Stimulated activated CD8-positive, alpha-beta memory T cell treated with anti-CD3 and anti-CD28 coated beads, Interleukin-12 subunit alpha, Interleukin-12 subunit beta, amount 100 ng/mL, for 4 hours (primary cell): ENCODE measurements around the gene TEX14.
"Not testable (repeated sequence)": the region's sequence is repeated elsewhere in the genome, so short reads cannot be mapped to it uniquely, and the experiment has no call there.

Source experiments
- DNase-seq: peaks from one replicate; pipeline ENCODE4 v3.0.0-alpha.2; 2020; ENCODE audit warnings: low read depth

TEX14 gene

GRCh38 chr17:58595194-58595792 lies 96.6 kb downstream of the TEX14 start:
- DNase-seq, result no peak

- no peak for DNase-seq
Observed at GRCh38 chr17:58593123-58593522, 98.7 kb downstream of the TEX14 start.

GRCh38 chr17:58591455-58591854 lies 100.4 kb downstream of the TEX14 start:
- DNase-seq, result no peak

- no peak for DNase-seq
Observed at GRCh38 chr17:58590377-58590776, 101.5 kb downstream of the TEX14 start.

GRCh38 chr17:58587713-58588117 lies 104.1 kb downstream of the TEX14 start:
- DNase-seq, result peak; percentile 11

GRCh38 chr17:58586009-58586644 lies 105.7 kb downstream of the TEX14 start:
- no peak for DNase-seq

GRCh38 chr17:58585554-58585953 lies 106.3 kb downstream of the TEX14 start:
- DNase-seq, result no peak

- no peak for DNase-seq
Observed at GRCh38 chr17:58583486-58583885, 108.4 kb downstream of the TEX14 start.

- DNase-seq, result not testable (repeated sequence)
Observed at GRCh38 chr17:58582718-58583117, 109.1 kb downstream of the TEX14 start.

GRCh38 chr17:58580671-58581070 lies 111.2 kb downstream of the TEX14 start:
- no peak for DNase-seq

- peak; percentile 15 for DNase-seq
Observed at GRCh38 chr17:58577696-58578095, 114.1 kb downstream of the TEX14 start.

GRCh38 chr17:58576679-58577367 lies 115.0 kb downstream of the TEX14 start:
- DNase-seq, result no peak

GRCh38 chr17:58575511-58575910 lies 116.3 kb downstream of the TEX14 start:
- no peak for DNase-seq

GRCh38 chr17:58574025-58574424 lies 117.8 kb downstream of the TEX14 start:
- DNase-seq, result no peak

- no peak for DNase-seq
Observed at GRCh38 chr17:58572846-58573245, 119.0 kb downstream of the TEX14 start.

GRCh38 chr17:58570758-58571157 lies 121.1 kb downstream of the TEX14 start:
- no peak for DNase-seq

- no peak for DNase-seq
Observed at GRCh38 chr17:58569196-58569595, 122.6 kb downstream of the TEX14 start.

- DNase-seq, result no peak
Observed at GRCh38 chr17:58568044-58568799, 123.6 kb downstream of the TEX14 start.

- no peak for DNase-seq
Observed at GRCh38 chr17:58565389-58566311, 126.2 kb downstream of the TEX14 start.

GRCh38 chr17:58564971-58565370 lies 126.9 kb downstream of the TEX14 start:
- DNase-seq, result no peak

GRCh38 chr17:58564243-58564642 lies 127.6 kb downstream of the TEX14 start:
- no peak for DNase-seq

- no peak for DNase-seq
Observed at GRCh38 chr17:58560511-58560910, 131.3 kb downstream of the TEX14 start.
